GM12878 (cell line): Measurements from ENCODE around the gene PCSK1N. TPM values are rescaled to one million over a fixed set of nuclear protein-coding genes. Genes with fewer than 3 reads are reported as not detected.

Experiments used
- ATF3 ChIP-seq: IDR thresholded peaks from 2 replicates; pipeline ENCODE4 v1.6.1; 2011; ENCODE audit warnings: low read depth, mild to moderate bottlenecking, low read length, moderate library complexity, borderline replicate concordance; ENCODE audit errors: extremely low read depth
- CHD4 ChIP-seq: fragments of 200-600 bp; sonication (generic); IDR thresholded peaks from 2 replicates; pipeline ENCODE4 v1.6.1; 2016; ENCODE audit warnings: mild to moderate bottlenecking
- CUX1 ChIP-seq: IDR thresholded peaks from 2 replicates; pipeline ENCODE4 v1.6.1; 2012; ENCODE audit warnings: improper control_type of control experiment, low read depth, low read length; ENCODE audit not compliant: insufficient replicate concordance
- E2F8 ChIP-seq: fragments of 450-650 bp; IDR thresholded peaks from 2 replicates; pipeline ENCODE4 v1.6.1; 2018; ENCODE audit warnings: mild to moderate bottlenecking, low read depth, moderate library complexity; ENCODE audit not compliant: partially characterized antibody
- IKZF2 ChIP-seq, 2 experiments: fragments of 450-650 bp; IDR thresholded peaks; 2 replicates each; pipeline ENCODE4 v1.6.1; 2017; ENCODE audit warnings: mild to moderate bottlenecking in 2 of 2, moderate library complexity in 2 of 2
- NBN ChIP-seq: fragments of 450-650 bp; IDR thresholded peaks from 2 replicates; pipeline ENCODE4 v1.6.1; 2016
- PRDM15 ChIP-seq: fragments of 450-650 bp; formaldehyde crosslinking; IDR thresholded peaks from 2 replicates; pipeline ENCODE4 v1.4.0; 2020; ENCODE audit warnings: mild to moderate bottlenecking, moderate library complexity
- ZBTB4 ChIP-seq: fragments of 450-650 bp; formaldehyde crosslinking; IDR thresholded peaks from 2 replicates; pipeline ENCODE4 v1.4.0; 2022; ENCODE audit warnings: mild to moderate bottlenecking, moderate library complexity
- ZNF207 ChIP-seq: fragments of 450-650 bp; IDR thresholded peaks from 2 replicates; pipeline ENCODE4 v1.6.1; 2014; ENCODE audit warnings: antibody characterized with exemption, mild to moderate bottlenecking, borderline replicate concordance
- polyA plus RNA-seq, 11 experiments: library from polyadenylated mRNA; depleted of rRNA in 4 of 11; unstranded in 6 of 11; stranded (reverse) in 5 of 11; fragments of >200 nt; fragmentation: Nextera tagmentation in 4 of 11; fragmentation: Illumina TruSeq in 1 of 11; extraction: Ambion mirVana in 4 of 11; extraction: Trizol in 1 of 11; gene quantifications; 1 replicate in 1 of 11; 2 replicates in 10 of 11; pipeline versions ENCODE4 v1.2.1 to v1.2.3, GENCODE V29; 2011 to 2016; ENCODE audit warnings: inconsistent platforms in 2 of 11, missing spikeins in 2 of 11, low read depth in 1 of 11
- total RNA-seq, 4 experiments: library from RNA; depleted of rRNA in 3 of 4; stranded (reverse); fragments of >200 nt in 3 of 4; fragmentation: Illumina TruSeq in 1 of 4; extraction: Trizol in 1 of 4; gene quantifications; 2 replicates each; pipeline versions ENCODE4 v1.2.1 to v1.2.3, GENCODE V29; 2013 to 2021

Gene PCSK1N
- total and polyA plus RNA-seq, 10 of the 15 experiments (the other 5 are each of a cell fraction or from before 2014, with no cell fraction given), result 0.19 TPM; not detected in 9

GRCh38 chrX:48792219-48792618 lies 43.2 kb downstream of the PCSK1N start (continued):
- TF ChIP-seq PRDM15 (CRISPR knock-in tag), result no peak
- no peak for TF ChIP-seq E2F8
- TF ChIP-seq NBN, result no peak
- no peak for TF ChIP-seq ZBTB4 (CRISPR knock-in tag)
- no peak for TF ChIP-seq ATF3
- TF ChIP-seq ZNF207, result no peak
- TF ChIP-seq CHD4, result no peak
- no peak for TF ChIP-seq CUX1
- no peak for TF ChIP-seq IKZF2 (IDR thresholded peaks at IDR 0.05)
